Inferior parietal cortex (tissue), 1 donor: Measurements from ENCODE around the gene RPS6KC1.
"Not testable (repeated sequence)": the region's sequence is repeated elsewhere in the genome, so short reads cannot be mapped to it uniquely, and the experiment has no call there.

ENCODE experiments used
- DNase-seq: peaks from one replicate; pipeline ENCODE4 v3.0.0-alpha.2; 2016; ENCODE audit errors: extremely low spot score

Gene RPS6KC1

GRCh38 chr1:213159376-213159775 lies 108.3 kb downstream of the RPS6KC1 start:
- DNase-seq: no peak

DNA sequence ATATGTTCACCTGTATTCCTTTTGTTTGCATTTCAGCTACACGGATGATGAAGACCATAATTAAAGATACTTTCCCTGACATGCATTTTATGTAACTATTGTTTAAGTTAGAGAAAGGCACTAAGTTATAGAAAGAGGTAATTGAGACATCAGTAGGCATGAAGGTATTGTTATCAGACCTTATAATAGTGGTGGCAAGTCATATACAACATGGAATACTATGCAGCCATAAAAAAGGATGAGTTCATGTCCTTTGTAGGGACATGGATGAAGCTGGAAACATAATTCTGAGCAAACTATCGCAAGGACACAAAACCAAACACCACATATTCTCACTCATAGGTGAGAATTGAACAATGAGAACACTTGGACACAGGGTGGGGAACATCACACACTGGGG lies 109.4 kb downstream of the RPS6KC1 start:
- DNase-seq: not testable (repeated sequence)

DNA sequence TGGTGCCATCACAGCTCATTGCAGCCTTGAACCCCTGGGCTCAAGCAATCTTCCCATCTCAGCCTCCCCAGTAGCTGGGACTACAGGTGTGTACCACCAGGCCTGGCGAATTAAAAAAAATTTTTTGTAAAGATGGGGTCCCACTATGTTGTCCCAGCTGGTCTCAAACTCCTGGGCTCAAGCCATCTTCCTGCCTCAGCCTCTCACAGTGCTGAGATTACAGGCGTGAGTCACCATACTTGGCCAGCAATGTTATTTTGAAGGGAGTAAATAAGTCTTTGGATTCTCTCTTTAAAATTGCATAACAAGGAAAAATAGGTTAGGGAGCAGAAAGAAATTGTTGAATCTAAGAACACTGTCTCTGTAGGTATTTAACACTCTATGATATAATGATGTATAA lies 111.3 kb downstream of the RPS6KC1 start:
- DNase-seq: no peak

DNA sequence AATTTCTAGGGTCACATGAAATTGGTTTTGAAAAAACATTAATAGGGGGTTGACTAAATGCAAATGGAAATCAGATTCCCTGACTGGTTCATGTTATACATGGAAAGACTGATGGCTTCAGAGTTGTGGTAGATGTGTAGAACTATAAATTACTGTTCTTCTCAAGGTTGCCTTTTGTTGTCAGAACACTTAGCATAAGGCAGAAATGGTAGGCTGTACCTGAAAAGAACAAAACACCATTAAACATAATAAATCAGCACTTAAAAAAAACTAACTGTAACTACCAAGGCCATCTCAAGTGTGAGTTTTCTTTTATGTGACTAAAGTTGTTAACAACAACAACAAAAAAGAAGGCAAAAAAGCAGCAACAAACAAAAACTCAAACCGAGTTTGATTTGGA lies 111.8 kb downstream of the RPS6KC1 start:
- no peak for DNase-seq

- no peak for DNase-seq
Measured at GRCh38 chr1:213163278-213163711, 112.3 kb downstream of the RPS6KC1 start.

DNA sequence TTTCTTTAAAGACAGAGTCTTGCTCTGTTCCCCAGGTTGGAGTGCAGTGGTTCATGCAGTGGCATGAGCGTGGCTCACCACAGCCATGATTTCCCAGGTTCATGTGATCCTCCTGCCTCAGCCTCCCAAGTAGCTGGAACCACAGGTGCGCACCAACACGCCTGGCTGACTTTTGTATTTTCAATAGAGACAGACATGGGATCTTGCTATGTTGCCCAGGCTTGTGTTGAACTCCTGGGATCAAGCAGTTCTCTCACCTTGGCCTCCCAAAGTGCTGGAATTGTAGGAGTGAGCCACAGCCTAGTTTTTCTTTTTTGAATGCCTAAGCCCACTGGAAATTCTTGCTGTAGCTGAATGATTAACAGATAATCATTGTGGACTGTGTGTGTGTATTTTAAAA lies 113.5 kb downstream of the RPS6KC1 start:
- DNase-seq: no peak

DNA sequence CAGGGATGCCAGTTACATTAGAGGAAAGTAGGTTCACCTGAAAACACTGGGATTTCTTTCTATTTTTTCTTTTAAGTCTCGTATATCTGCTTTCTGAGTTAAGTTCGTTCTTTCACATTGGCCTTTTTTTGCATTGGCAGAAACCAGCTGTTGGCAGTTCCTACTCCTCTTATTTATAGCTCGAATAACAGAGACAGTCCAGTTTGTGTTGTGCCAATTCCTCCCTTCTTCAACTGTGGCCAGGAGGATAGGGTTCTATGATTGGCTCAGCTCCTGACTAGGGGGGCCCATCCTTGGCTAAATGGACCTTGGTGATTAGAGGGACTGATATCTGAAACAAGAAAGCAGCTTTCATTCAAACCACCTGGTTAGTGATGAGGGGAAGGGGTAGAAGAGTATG lies 115.8 kb downstream of the RPS6KC1 start:
- DNase-seq: no peak

DNA sequence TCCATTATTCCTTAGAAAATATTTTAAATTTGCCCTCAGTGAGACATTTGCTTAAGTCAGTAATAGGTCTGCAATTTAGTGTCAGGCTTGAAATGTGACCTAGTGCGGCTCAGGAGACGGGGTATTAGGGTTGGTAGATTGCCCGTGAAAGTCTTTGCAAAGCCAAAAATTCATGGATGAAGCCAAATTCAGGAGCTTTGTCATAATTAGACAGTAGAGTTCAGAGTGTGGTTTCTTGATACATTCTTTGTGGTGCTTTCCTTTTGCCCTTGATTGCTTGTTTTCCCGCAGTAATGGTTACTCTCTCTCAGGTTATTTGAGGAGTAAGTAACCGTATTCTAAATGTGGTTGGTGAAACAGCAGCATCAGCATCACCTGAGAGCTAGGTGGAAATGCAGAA lies 120.7 kb downstream of the RPS6KC1 start:
- no peak for DNase-seq

GRCh38 chr1:213176341-213176740 lies 125.3 kb downstream of the RPS6KC1 start:
- DNase-seq: no peak

DNA sequence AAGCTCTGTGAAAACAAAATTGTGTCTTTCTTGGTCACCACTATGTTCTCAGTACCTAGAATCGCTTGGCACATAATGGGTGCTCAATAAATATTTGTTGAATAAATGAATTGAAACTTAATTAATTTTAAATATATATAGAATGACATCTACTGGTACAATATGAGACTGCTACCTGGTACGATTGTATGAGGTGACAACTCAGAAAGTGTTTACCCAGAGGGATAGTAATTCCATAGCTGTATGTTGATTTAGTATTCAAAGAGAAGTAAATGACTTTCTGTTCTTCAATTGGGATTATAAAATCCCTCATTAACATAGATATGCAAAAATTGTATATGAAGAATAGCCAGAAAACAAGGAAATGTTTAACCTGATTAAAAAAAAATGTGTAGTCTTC lies 128.7 kb downstream of the RPS6KC1 start:
- DNase-seq: no peak

GRCh38 chr1:213180833-213181232 lies 129.8 kb downstream of the RPS6KC1 start:
- no peak for DNase-seq

GRCh38 chr1:213183036-213183672 lies 132.1 kb downstream of the RPS6KC1 start:
- DNase-seq: no peak

- no peak for DNase-seq
Measured at GRCh38 chr1:213186168-213186567, 135.1 kb downstream of the RPS6KC1 start.

- no peak for DNase-seq
Measured at GRCh38 chr1:213192026-213192425, 141.0 kb downstream of the RPS6KC1 start.

GRCh38 chr1:213194383-213194782 lies 143.3 kb downstream of the RPS6KC1 start:
- DNase-seq: no peak

GRCh38 chr1:213194855-213195254 lies 143.8 kb downstream of the RPS6KC1 start:
- no peak for DNase-seq

- not testable (repeated sequence) for DNase-seq
Measured at GRCh38 chr1:213196328-213197054, 145.4 kb downstream of the RPS6KC1 start.

- DNase-seq: no peak
Measured at GRCh38 chr1:213200630-213201029, 149.6 kb downstream of the RPS6KC1 start.

GRCh38 chr1:213201380-213202155 lies 150.5 kb downstream of the RPS6KC1 start:
- DNase-seq: no peak

- no peak for DNase-seq
Measured at GRCh38 chr1:213211201-213211600, 160.2 kb downstream of the RPS6KC1 start.

GRCh38 chr1:213219076-213219475 lies 168.0 kb downstream of the RPS6KC1 start:
- DNase-seq: not testable (repeated sequence)

- no peak for DNase-seq
Measured at GRCh38 chr1:213221209-213221608, 170.2 kb downstream of the RPS6KC1 start.

GRCh38 chr1:213227458-213227857 lies 176.4 kb downstream of the RPS6KC1 start:
- DNase-seq: no peak
